Activated effector memory CD4-positive, alpha-beta T cell treated with Interleukin-2 at 50 U/mL for 16 hours (primary cell): ENCODE data around the gene DCAF11.
"Not testable (repeated sequence)": the region's sequence is repeated elsewhere in the genome, so short reads cannot be mapped to it uniquely, and the experiment has no call there.

ENCODE experiments used
- DNase-seq: peaks from one replicate; pipeline ENCODE4 v3.0.0-alpha.2; 2020

Gene DCAF11

GRCh38 chr14:24098229-24098926, 16.2 kb upstream of the DCAF11 start:
- DNase-seq, result no peak

- no peak for DNase-seq
Measured at GRCh38 chr14:24098927-24099813, 15.4 kb upstream of the DCAF11 start.

GRCh38 chr14:24100197-24100981, 14.2 kb upstream of the DCAF11 start:
- DNase-seq, result no peak

- no peak for DNase-seq
Measured at GRCh38 chr14:24100982-24101494, 13.5 kb upstream of the DCAF11 start.

GRCh38 chr14:24102357-24103048, 12.1 kb upstream of the DCAF11 start:
- DNase-seq, result no peak

- no peak for DNase-seq
Measured at GRCh38 chr14:24103451-24103850, 11.1 kb upstream of the DCAF11 start.

DNA sequence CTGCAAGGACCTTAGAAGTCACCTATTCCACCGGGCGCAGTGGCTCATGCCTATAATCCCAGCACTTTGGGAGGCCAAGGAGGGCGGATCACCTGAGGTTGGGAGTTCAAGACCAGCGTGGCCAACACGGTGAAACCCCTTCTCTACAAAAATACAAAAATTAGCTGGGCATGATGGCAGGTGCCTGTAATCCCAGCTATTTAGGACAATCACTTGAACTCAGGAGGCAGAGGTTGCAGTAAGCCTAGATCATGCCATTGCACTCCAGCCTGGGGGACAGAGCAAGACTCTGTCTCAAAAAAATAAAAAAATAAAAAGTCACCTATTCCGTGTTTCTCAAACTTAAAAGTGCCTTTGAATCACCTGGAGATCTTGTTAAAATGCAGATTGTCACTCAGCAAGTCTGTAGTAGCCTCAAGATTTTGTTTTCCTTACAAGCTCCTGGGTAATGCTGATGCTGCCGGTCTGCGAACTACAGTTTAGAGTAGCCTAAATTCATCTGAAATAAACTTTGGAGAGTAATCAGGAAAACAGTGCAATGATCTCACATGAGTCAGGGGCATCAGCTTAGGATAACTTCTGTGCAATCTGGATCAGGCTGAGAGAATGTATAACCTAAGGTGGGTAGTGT, 8.9 kb upstream of the DCAF11 start:
- not testable (repeated sequence) for DNase-seq

GRCh38 chr14:24106672-24107271, 7.8 kb upstream of the DCAF11 start:
- no peak for DNase-seq

- no peak for DNase-seq
Measured at GRCh38 chr14:24108336-24108874, 6.2 kb upstream of the DCAF11 start.

DNA sequence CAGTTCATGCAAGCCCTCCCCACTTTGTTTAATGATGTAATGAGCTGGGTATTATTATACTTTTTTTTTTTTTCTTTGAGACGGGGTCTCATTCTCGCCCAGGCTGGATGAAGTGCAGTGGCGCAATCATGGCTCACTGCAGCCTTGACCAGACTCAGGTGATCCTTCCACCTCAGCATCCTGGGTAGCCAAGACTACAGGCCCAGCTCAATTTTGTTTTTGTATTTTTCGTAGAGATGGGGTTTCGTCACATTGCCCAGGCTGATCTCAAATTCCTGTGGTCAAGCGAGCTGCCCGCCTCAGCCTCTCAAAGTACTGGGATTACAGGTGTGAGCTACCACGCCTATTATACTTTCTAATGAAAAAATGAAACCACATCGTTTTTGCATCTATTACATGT, 4.5 kb upstream of the DCAF11 start:
- no peak for DNase-seq

GRCh38 chr14:24110523-24110922, 4.1 kb upstream of the DCAF11 start:
- DNase-seq, result no peak

DNA sequence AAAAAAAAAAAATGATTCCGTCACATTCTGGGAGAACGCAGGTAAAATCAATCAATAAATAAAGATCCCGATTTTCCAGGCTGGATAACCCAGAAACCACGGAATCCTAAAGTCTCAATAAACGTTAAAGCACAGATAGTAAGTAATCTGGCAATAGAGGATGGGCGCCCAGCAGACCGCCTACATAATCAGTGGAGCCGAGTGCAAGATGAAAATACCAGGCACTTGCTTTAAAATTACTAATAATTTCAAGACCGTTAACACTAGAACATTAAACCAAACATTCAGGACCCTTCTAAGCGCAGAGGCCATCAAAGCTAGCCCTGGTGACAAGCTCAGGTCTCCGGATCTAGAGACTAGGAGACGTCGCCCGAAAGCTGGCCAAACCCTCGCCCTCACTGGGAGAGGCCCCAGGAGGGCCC, 1.2 kb upstream of the DCAF11 start:
- no peak for DNase-seq

GRCh38 chr14:24113801-24114531, 611 bp upstream of the DCAF11 start:
- DNase-seq, result peak; percentile 75

DNA sequence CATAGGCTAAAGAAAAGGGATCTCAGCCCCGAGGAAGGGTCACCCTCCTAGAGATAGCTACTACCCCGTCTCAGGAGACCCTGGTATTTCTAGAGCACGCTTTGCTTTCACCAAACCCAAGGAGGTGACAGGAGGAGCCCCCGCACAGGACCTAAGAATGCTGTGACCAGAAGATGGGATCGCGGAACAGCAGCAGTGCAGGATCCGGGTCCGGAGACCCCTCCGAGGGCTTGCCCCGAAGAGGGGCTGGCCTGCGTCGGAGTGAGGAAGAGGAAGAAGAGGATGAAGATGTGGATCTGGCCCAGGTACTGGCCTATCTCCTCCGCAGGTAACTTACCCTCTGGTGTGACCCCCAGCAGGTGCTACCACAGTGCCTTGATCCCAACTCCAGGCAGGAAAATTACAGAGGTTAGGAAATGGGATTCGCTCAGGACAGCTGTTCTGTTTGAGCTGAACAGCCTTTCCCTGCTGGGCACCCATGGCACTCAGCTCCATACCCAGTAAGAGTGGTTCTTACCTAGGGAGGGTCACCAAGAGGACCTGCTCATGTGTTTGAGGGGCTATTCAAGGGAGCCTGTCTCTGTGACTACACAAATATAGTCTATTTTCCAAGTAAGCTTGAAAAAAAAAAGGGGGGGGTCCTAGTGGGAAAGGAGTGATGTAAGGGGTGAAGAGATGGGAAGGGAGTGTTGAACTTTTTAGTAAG, 998 bp downstream of the DCAF11 start:
- DNase-seq, result no peak

DNA sequence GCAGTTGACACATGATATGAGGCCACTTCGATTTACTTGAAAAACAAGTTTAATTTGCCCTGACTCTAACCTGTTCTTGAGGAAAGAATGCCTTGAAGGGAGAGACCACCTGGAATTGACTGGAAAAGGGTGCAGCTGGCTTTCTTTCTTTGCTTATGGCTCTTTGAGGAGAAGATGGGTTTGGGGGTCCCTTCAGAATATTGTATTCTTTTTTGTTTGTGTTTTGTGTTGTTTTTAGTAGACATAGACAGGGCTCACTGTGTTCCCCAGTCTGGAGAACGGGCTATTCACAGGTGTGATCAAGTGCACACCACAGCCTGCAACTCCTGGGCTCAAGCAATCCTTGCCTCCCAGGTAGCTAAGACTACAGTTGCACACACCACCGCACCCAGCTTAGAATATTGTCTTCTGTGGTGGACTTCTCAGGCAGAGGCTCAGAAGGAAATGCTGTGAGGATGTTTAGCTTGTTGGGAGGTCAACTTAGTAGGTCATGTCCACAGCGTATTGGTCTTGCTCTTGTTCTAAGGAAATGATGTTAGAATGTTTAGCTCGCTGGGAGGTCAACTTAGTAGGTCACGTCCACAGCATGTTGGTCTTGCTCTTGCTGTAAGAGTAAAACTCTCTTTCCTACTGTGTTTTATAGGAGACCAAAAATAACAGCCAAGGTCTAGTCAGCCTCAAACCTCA, 1.7 kb downstream of the DCAF11 start:
- DNase-seq, result no peak

DNA sequence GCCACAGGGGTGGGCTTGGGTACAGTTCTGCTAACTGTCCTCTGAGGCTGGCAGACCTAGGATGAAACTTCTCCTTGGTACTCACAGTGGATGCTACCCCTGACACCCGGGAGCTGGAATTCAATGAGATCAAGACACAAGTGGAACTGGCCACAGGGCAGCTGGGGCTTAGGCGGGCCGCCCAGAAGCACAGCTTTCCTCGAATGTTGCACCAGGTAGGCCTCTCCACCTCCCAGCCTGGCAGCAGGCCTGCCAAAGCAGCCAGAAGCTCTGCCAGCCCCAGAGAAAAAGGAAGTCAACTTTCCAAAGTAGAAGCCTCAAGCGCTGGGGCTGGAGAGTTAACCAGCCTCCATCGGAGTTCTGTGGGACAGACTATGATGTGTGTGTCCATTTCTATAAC, 2.6 kb downstream of the DCAF11 start:
- DNase-seq, result no peak

DNA sequence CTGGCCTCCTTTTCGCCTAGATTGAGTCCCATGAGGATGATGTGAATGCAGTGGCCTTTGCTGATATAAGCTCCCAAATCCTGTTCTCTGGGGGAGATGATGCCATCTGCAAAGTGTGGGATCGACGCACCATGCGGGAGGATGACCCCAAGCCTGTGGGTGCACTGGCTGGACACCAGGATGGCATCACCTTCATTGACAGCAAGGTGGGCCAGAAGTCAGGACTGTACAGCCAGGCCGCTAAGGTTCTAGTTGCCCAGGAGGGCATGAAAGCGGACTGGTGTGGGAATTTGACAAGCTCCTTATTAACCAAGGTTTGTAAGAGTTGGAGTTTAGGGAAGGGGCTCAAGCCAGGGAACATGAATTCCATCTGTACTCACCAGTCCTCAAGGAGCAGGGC, 5.1 kb downstream of the DCAF11 start:
- no peak for DNase-seq

- no peak for DNase-seq
Measured at GRCh38 chr14:24121210-24121609, 6.6 kb downstream of the DCAF11 start.

DNA sequence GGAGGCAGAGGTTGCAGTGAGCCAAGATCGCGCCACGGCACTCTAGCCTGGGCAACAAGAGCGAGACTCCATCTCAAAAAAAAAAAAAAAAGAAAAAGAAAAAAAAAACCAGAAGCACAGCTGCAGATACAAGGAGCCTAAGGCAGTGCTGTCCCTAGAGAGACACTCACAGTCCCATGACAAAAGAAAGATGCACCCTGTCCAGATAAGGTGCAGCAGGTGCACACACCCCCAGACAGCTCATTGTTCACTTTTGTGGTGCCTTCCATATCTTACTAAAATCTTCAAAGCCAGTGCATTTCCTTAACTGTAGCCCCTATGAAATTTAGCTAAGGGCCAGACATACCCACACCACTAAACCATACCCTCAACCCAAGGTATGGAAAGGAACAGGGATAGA, 7.8 kb downstream of the DCAF11 start:
- DNase-seq, result no peak
